OCI-LY7 (cell line): Measurements from ENCODE around the gene PHF20.

Experiments
- EZH2phosphoT487 ChIP-seq: fragments of 200-600 bp; sonication (generic); IDR thresholded peaks from 2 replicates; pipeline ENCODE4 v1.6.1; 2018; ENCODE audit warnings: low read depth, borderline replicate concordance, mild to moderate bottlenecking, mixed run types, antibody characterized with exemption, low read length, moderate library complexity, mixed read lengths
- TF ChIP-seq, protein P1 (sequence below): fragments of 200-600 bp; sonication (generic); conservative IDR thresholded peaks from 2 replicates; pipeline ENCODE4 v1.5.1; 2014; ENCODE audit warnings: mild to moderate bottlenecking, antibody characterized with exemption, low read length, moderate library complexity, mixed read lengths

DNA sequence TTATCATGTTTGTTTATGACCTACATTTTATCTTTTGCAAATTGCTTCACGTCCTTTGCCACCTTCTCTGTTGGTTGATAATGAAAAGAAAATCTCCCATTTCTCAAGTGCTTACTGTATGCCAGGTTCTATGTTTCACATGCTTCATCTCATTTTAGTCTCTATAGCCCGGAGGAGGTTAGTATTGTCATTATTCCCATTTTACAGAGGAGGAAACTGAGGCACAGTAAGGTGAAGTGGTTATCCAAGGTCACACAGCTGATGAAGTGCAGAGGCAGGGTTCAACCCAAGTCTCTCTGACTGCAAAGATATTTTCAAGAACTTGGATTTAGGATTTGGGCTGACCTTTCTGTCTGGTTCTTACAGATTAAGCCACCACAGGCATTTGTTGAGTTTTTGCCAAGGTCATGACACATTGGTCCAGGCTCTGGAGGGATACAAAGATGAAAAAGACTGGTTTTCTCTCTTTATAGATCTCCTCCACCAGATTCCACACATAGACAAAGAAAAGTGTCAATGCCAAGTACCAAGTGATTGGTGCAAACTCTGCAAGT lies 217.2 kb downstream of the PHF20 start:
- TF ChIP-seq, protein P1, sequence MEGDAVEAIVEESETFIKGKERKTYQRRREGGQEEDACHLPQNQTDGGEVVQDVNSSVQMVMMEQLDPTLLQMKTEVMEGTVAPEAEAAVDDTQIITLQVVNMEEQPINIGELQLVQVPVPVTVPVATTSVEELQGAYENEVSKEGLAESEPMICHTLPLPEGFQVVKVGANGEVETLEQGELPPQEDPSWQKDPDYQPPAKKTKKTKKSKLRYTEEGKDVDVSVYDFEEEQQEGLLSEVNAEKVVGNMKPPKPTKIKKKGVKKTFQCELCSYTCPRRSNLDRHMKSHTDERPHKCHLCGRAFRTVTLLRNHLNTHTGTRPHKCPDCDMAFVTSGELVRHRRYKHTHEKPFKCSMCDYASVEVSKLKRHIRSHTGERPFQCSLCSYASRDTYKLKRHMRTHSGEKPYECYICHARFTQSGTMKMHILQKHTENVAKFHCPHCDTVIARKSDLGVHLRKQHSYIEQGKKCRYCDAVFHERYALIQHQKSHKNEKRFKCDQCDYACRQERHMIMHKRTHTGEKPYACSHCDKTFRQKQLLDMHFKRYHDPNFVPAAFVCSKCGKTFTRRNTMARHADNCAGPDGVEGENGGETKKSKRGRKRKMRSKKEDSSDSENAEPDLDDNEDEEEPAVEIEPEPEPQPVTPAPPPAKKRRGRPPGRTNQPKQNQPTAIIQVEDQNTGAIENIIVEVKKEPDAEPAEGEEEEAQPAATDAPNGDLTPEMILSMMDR = no peak
- no peak for TF ChIP-seq EZH2phosphoT487
